HepG2 (cell line): ENCODE results near the gene ADSS1. TPM values are rescaled to one million over a fixed set of nuclear protein-coding genes. Genes with fewer than 3 reads are reported as not detected.

Experiments used
- CHCHD3 ChIP-seq: sonication (generic); formaldehyde crosslinking; IDR thresholded peaks from 2 replicates; pipeline ENCODE4 v1.8.0; 2022; ENCODE audit warnings: mild to moderate bottlenecking, missing genetic modification reagents, moderate library complexity
- ELK4 ChIP-seq: sonication (generic); formaldehyde crosslinking; IDR thresholded peaks from 2 replicates; pipeline ENCODE4 v1.9.0; 2021; ENCODE audit warnings: missing genetic modification reagents, borderline replicate concordance
- FOSL2 ChIP-seq: sonication (generic); formaldehyde crosslinking; IDR thresholded peaks from 2 replicates; pipeline ENCODE4 v1.4.0; 2020; ENCODE audit warnings: missing genetic modification reagents
- FOXP1 ChIP-seq, 2 experiments: fragments of 450-650 bp in 1 of 2; IDR thresholded peaks; 2 replicates each; pipeline ENCODE4 v1.6.1; 2017 to 2018; ENCODE audit warnings: antibody characterized with exemption in 1 of 2
- HNRNPL ChIP-seq: fragments of 200-400 bp; formaldehyde crosslinking; IDR thresholded peaks from 2 replicates; pipeline ENCODE4 v1.6.1; 2017; ENCODE audit warnings: mild to moderate bottlenecking, low read depth, low read length
- MAX ChIP-seq: IDR thresholded peaks from 2 replicates; pipeline ENCODE4 v1.6.1; 2012; ENCODE audit warnings: inconsistent platforms
- MXD4 ChIP-seq: IDR thresholded peaks from 2 replicates; pipeline ENCODE4 v1.6.1; 2016; ENCODE audit warnings: mild to moderate bottlenecking, missing biosample characterization, missing genetic modification reagents
- NRL ChIP-seq: sonication (generic); formaldehyde crosslinking; IDR thresholded peaks from 2 replicates; pipeline ENCODE4 v1.5.0; 2020; ENCODE audit warnings: missing genetic modification reagents, mild to moderate bottlenecking, moderate library complexity, borderline replicate concordance
- PBX2 ChIP-seq: IDR thresholded peaks from 2 replicates; pipeline ENCODE4 v1.6.1; 2016; ENCODE audit warnings: control low read depth
- PBX3 ChIP-seq: sonication (generic); formaldehyde crosslinking; IDR thresholded peaks from 2 replicates; pipeline ENCODE4 v1.8.1; 2023; ENCODE audit warnings: missing genetic modification reagents, inconsistent platforms, borderline replicate concordance
- PITX1 ChIP-seq: sonication (generic); formaldehyde crosslinking; IDR thresholded peaks from 2 replicates; pipeline ENCODE4 v1.5.1; 2020; ENCODE audit warnings: mild to moderate bottlenecking, missing genetic modification reagents
- PREB ChIP-seq: sonication (generic); formaldehyde crosslinking; IDR thresholded peaks from 2 replicates; pipeline ENCODE4 v1.4.0; 2020; ENCODE audit warnings: missing genetic modification reagents
- PTBP1 ChIP-seq: fragments of 200-400 bp; formaldehyde crosslinking; IDR thresholded peaks from 2 replicates; pipeline ENCODE4 v1.6.1; 2018; ENCODE audit warnings: low read length, low read depth; ENCODE audit not compliant: poor library complexity, severe bottlenecking
- SALL2 ChIP-seq: sonication (generic); formaldehyde crosslinking; IDR thresholded peaks from 2 replicates; pipeline ENCODE4 v1.8.1; 2023; ENCODE audit warnings: mild to moderate bottlenecking, missing genetic modification reagents, inconsistent platforms
- TBX2 ChIP-seq: sonication (generic); formaldehyde crosslinking; IDR thresholded peaks from 2 replicates; pipeline ENCODE4 v1.5.0; 2020; ENCODE audit warnings: missing genetic modification reagents, mild to moderate bottlenecking, borderline replicate concordance
- THAP11 ChIP-seq: IDR thresholded peaks from 2 replicates; pipeline ENCODE4 v1.6.1; 2016; ENCODE audit warnings: missing biosample characterization, missing genetic modification reagents
- ZBTB33 ChIP-seq: sonication (generic); formaldehyde crosslinking; IDR thresholded peaks from 2 replicates; pipeline ENCODE4 v1.4.0; 2020; ENCODE audit warnings: missing genetic modification reagents
- ZFP36 ChIP-seq: fragments of 150-350 bp; IDR thresholded peaks from 2 replicates; pipeline ENCODE4 v1.6.1; 2018; ENCODE audit warnings: borderline replicate concordance, low read length, low read depth; ENCODE audit not compliant: partially characterized antibody
- ZNF501 ChIP-seq: sonication (generic); formaldehyde crosslinking; IDR thresholded peaks from 2 replicates; pipeline ENCODE4 v1.5.1; 2020; ENCODE audit warnings: mild to moderate bottlenecking, moderate library complexity, missing genetic modification reagents
- ZNF768 ChIP-seq: sonication (generic); formaldehyde crosslinking; IDR thresholded peaks from 2 replicates; pipeline ENCODE4 v1.4.0; 2020; ENCODE audit warnings: missing genetic modification reagents
- ZNF792 ChIP-seq: IDR thresholded peaks from 2 replicates; pipeline ENCODE4 v1.6.1; 2016
- ZNF850 ChIP-seq: sonication (generic); formaldehyde crosslinking; conservative IDR thresholded peaks from 2 replicates; pipeline ENCODE4 v1.9.0; 2021; ENCODE audit warnings: mild to moderate bottlenecking, missing genetic modification reagents
- polyA plus RNA-seq, 8 experiments: library from polyadenylated mRNA; depleted of rRNA in 3 of 8; stranded (reverse) in 7 of 8; unstranded in 1 of 8; fragments of >200 nt; fragmentation: Illumina TruSeq in 4 of 8; extraction: Trizol in 4 of 8; gene quantifications; 2 replicates each; pipeline versions ENCODE4 v1.2.1 to v1.2.3, GENCODE V29; 2011 to 2016; ENCODE audit warnings: low read depth in 4 of 8, missing spikeins in 1 of 8, mixed read lengths in 1 of 8; ENCODE audit not compliant: insufficient read depth in 1 of 8
- total RNA-seq, 5 experiments: library from RNA; depleted of rRNA; stranded (reverse); fragments of >200 nt; fragmentation: Illumina TruSeq; extraction: Trizol; gene quantifications; 2 replicates each; pipeline ENCODE4 v1.2.3, GENCODE V29; 2016; ENCODE audit warnings: low read depth in 1 of 5

The ADSS1 gene
- total and polyA plus RNA-seq, 2 of the 13 experiments (the other 11 are each of a cell fraction or from before 2014, with no cell fraction given), result 1.0 to 36.7 TPM

- peak; percentile 78; the same call in 1 of the 2 replicates for TF ChIP-seq ZBTB33 (CRISPR knock-in tag)
- no peak for TF ChIP-seq FOXP1 (IDR thresholded peaks at IDR 0.05)
- no peak for TF ChIP-seq FOXP1 (CRISPR knock-in tag; IDR thresholded peaks at IDR 0.05)
- 0 out of 2 replicates have a peak, but pooled peaks have one; percentile 16 for TF ChIP-seq FOSL2 (CRISPR knock-in tag)
- no peak for TF ChIP-seq CHCHD3 (CRISPR knock-in tag)
- no peak for TF ChIP-seq PBX2 (CRISPR knock-in tag)
- TF ChIP-seq NRL (CRISPR knock-in tag), result 0 out of 2 replicates have a peak, but pooled peaks have one; percentile 11
- no peak for TF ChIP-seq TBX2
- TF ChIP-seq MXD4 (CRISPR knock-in tag), result peak; percentile 26; the same call in 1 of the 2 replicates
- TF ChIP-seq SALL2 (CRISPR knock-in tag), result no peak
- no peak for TF ChIP-seq ELK4 (CRISPR knock-in tag)
- TF ChIP-seq ZNF768 (CRISPR knock-in tag), result peak; percentile 27; the same call in 1 of the 2 replicates
- no peak for TF ChIP-seq PREB (CRISPR knock-in tag)
- TF ChIP-seq ZFP36, result no peak
- peak; percentile 48; the same call in 1 of the 2 replicates for TF ChIP-seq ZNF501 (CRISPR knock-in tag)
- TF ChIP-seq MAX, result peak; percentile 20; the same call in 1 of the 2 replicates
- TF ChIP-seq PBX3 (CRISPR knock-in tag), result no peak
- no peak for TF ChIP-seq PITX1 (CRISPR knock-in tag)
- no peak for TF ChIP-seq ZNF792 (CRISPR knock-in tag)
- TF ChIP-seq ZNF850 (CRISPR knock-in tag), result no peak
- TF ChIP-seq HNRNPL, result peak; percentile 100
- TF ChIP-seq THAP11 (CRISPR knock-in tag), result no peak
- TF ChIP-seq PTBP1, result no peak
Observed at GRCh38 chr14:104724981-104725771, 1.1 kb downstream of the ADSS1 start (continued).
